Measurements from ENCODE around the gene HTRA3. TPM values are rescaled to one million over a fixed set of nuclear protein-coding genes. Genes with fewer than 3 reads are reported as not detected.

The HTRA3 gene
- total RNA-seq, 4 donors from 2014 or later: 56.1 to 82.2 (median 67.2) TPM

GRCh38 chr4:8329560-8329858, 60.0 kb downstream of the HTRA3 start:
- Histone ChIP-seq H3K9me3 (peaks cover 0 to 9% (median 6%) of the 10 kb centered on the region in 4 donors), H3K4me1 (peaks cover 21 to 35% (median 24%) of the 10 kb centered on the region in 4 donors), H3K27ac (replicated peaks in 1 of 4) (peak overlapping the region in 2 of 4 donors; percentile 63 to 65), H3K36me3 (no peaks in the 10 kb centered on the region), H3K4me3 (no peak overlapping the region), H3K27me3 (no peaks in the 10 kb centered on the region)
- intact Hi-C loops (cut with DNase I): no loop called here
- no peak for DNase-seq (ENCODE audit: extremely low spot score)
- 77% methylated on average over 6 of the region's 6 CpGs for WGBS
- TF ChIP-seq EP300 (IDR thresholded peaks at IDR 0.05): no peak
- TF ChIP-seq POLR2AphosphoS5 (IDR thresholded peaks at IDR 0.05): no peak
- TF ChIP-seq, protein P1, sequence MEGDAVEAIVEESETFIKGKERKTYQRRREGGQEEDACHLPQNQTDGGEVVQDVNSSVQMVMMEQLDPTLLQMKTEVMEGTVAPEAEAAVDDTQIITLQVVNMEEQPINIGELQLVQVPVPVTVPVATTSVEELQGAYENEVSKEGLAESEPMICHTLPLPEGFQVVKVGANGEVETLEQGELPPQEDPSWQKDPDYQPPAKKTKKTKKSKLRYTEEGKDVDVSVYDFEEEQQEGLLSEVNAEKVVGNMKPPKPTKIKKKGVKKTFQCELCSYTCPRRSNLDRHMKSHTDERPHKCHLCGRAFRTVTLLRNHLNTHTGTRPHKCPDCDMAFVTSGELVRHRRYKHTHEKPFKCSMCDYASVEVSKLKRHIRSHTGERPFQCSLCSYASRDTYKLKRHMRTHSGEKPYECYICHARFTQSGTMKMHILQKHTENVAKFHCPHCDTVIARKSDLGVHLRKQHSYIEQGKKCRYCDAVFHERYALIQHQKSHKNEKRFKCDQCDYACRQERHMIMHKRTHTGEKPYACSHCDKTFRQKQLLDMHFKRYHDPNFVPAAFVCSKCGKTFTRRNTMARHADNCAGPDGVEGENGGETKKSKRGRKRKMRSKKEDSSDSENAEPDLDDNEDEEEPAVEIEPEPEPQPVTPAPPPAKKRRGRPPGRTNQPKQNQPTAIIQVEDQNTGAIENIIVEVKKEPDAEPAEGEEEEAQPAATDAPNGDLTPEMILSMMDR (IDR thresholded peaks at IDR 0.05): no peak
- TF ChIP-seq POLR2A (IDR thresholded peaks at IDR 0.05; ENCODE audit: low read depth): no peak

- TF ChIP-seq POLR2A (IDR thresholded peaks at IDR 0.05; ENCODE audit: low read depth): no peak
- TF ChIP-seq EP300 (IDR thresholded peaks at IDR 0.05): no peak
- TF ChIP-seq, protein P1 (IDR thresholded peaks at IDR 0.05): no peak
- no peak for TF ChIP-seq POLR2AphosphoS5 (IDR thresholded peaks at IDR 0.05)
- WGBS: 88% methylated on average over 15 of the region's 20 CpGs
- H3K4me1 ChIP-seq: peaks cover 21 to 31% (median 24%) of the 10 kb centered on the region in 4 donors
- no peak overlapping the region for H3K4me3 ChIP-seq
- H3K9me3 ChIP-seq: peaks cover 0 to 9% (median 6%) of the 10 kb centered on the region in 4 donors
- no peaks in the 10 kb centered on the region for H3K36me3 ChIP-seq
- peak overlapping the region; percentile 40 to 65 (median 62) for H3K27ac ChIP-seq (replicated peaks in 1 of 4)
- no peaks in the 10 kb centered on the region for H3K27me3 ChIP-seq
- no peak for DNase-seq (ENCODE audit: extremely low spot score)
- intact Hi-C loops (cut with DNase I): no loop called here
These were observed 60.6 kb downstream of the HTRA3 start for GRCh38 chr4:8329859-8330761.

DNA sequence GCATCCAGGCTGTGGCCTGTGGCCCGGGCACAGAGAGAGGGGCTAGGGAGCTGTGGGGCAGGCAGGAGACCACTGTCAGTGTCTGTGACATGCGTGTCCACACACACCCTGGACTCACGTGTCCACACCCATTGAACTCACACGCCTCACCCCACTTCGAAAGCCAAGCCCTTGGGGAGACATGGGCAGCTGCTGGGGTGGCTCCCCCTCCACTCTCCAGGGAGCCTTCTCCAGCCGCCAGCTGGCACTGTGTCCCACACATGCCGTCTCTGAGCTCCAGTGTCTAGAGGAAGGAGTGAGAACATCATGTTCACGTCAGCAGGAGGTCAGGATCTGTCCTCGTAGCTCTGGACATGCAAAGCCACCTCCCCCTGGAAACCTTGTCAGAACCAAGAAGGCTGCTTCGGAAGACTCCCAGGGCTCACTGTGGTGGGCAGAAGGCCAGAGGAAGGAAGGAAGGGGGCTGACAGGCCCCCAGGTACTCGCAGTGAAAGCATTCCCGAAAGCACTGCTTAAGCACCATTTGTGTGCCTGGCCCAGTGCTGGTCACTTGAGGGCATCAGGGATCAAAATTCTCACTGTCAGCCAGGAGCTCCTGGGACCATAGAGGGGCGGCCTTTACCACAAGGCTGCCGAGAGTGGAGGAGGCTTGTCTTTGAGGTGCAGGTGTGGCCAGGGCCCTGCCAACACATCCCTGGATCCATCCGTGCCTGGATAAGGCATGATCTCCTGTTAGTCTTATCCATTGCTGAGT, 61.4 kb downstream of the HTRA3 start:
- intact Hi-C loops (cut with DNase I): no loop called here
- peak overlapping the region; percentile 40 to 65 (median 62) for H3K27ac ChIP-seq (replicated peaks in 1 of 4)

DNA sequence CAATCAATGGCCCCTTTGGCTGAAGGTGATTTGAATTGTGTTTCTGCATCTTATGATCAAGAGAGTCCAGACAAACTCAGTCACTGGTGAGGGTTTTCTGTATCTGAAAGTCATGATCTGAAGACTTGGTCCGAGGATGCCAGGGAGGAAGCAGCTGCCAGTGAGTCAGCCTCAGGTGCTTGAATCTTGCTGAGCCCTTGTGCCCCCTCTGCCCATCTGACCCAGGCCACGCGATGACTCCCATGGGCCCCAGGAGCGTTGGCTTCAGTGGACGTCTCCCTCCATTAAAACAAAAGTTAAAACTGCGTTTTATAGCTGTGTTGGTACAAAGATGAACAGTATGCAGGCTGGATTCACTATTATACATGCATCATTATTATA, 62.0 kb downstream of the HTRA3 start:
- H3K4me3 ChIP-seq: no peak overlapping the region
- no peaks in the 10 kb centered on the region for H3K36me3 ChIP-seq
- H3K27me3 ChIP-seq: no peaks in the 10 kb centered on the region
- 78% methylated on average over 5 of the region's 6 CpGs for WGBS
- no peak for DNase-seq (ENCODE audit: extremely low spot score)
- intact Hi-C loops (cut with DNase I): no loop called here
- peak overlapping the region; percentile 7 to 65 (median 62) for H3K27ac ChIP-seq (replicated peaks in 1 of 4)
- peaks cover 21 to 27% (median 22%) of the 10 kb centered on the region in 4 donors for H3K4me1 ChIP-seq
- TF ChIP-seq POLR2A (IDR thresholded peaks at IDR 0.05; ENCODE audit: low read depth): no peak
- TF ChIP-seq EP300 (IDR thresholded peaks at IDR 0.05): no peak
- TF ChIP-seq, protein P1 (IDR thresholded peaks at IDR 0.05): no peak
- peaks cover 0 to 9% (median 6%) of the 10 kb centered on the region in 4 donors for H3K9me3 ChIP-seq

More for the DNA sequence above, 61.4 kb downstream of the HTRA3 start:
- no peaks in the 10 kb centered on the region for H3K36me3 ChIP-seq
- no peaks in the 10 kb centered on the region for H3K27me3 ChIP-seq
- no peak for DNase-seq (ENCODE audit: extremely low spot score)
- peaks cover 21 to 27% (median 22%) of the 10 kb centered on the region in 4 donors for H3K4me1 ChIP-seq
- WGBS: 44% methylated on average over 11 of the region's 15 CpGs
- TF ChIP-seq, protein P1 (IDR thresholded peaks at IDR 0.05): peak in 2 of 3 experiments; percentile 5 to 20
- TF ChIP-seq POLR2AphosphoS5 (IDR thresholded peaks at IDR 0.05) (peak; percentile 71 to 83), POLR2A (IDR thresholded peaks at IDR 0.05; ENCODE audit: low read depth) (no peak), EP300 (IDR thresholded peaks at IDR 0.05) (peak; percentile 71)
- H3K9me3 ChIP-seq: peaks cover 0 to 13% (median 9%) of the 10 kb centered on the region in 4 donors
- no peak overlapping the region for H3K4me3 ChIP-seq

Data from esophagus muscularis mucosa (tissue), 4 donors.